Endothelial cell of umbilical vein (primary cell): ENCODE results near the gene C6orf132. TPM values are rescaled to one million over a fixed set of nuclear protein-coding genes. Genes with fewer than 3 reads are reported as not detected.

Experiments
- BruUV-seq: library from RNA; stranded (reverse); fragments of 400-500 nt; replicated peaks from 2 replicates; lab custom pipeline; 2021; lab: Mats Ljungman, UMichigan
- CTCF ChIA-PET: fragments of 300-600, 350-600 bp; sonication (Branson Sonifier 250); formaldehyde crosslinking; loops from one replicate; lab custom pipeline; 2021; ENCODE audit warnings: antibody characterized with exemption, inconsistent platforms; lab: Charles Lee
- POLR2A ChIA-PET: fragments of 300-600, 350-600 bp; sonication (Branson Sonifier 250); formaldehyde crosslinking; loops from one replicate; lab custom pipeline; 2021; ENCODE audit warnings: antibody characterized with exemption, inconsistent platforms; lab: Charles Lee
- DNase-seq: peaks from one replicate; pipeline ENCODE4 v3.0.0-alpha.2; 2011; ENCODE audit warnings: low read depth, low spot score
- FAIRE-seq: peaks from 2 replicates; lab custom pipeline; 2011; peaks lifted over from hg19 to GRCh38; lab: Jason Lieb, UNC
- H2AFZ ChIP-seq: 2 replicates; pipeline ENCODE4 v1.6.0; 2012; ENCODE audit warnings: low read depth, low read length, control low read depth, inconsistent platforms
- H3K27ac ChIP-seq: 2 replicates; pipeline ENCODE4 v1.5.1; 2011; ENCODE audit warnings: low read depth, mild to moderate bottlenecking, control low read depth, low read length, moderate library complexity; ENCODE audit not compliant: insufficient read depth
- H3K27me3 ChIP-seq, 2 experiments: 2 replicates each; pipeline versions ENCODE4 v1.6.0 to v1.6.1; 2011; ENCODE audit warnings: low read length in 2 of 2, mixed read lengths in 1 of 2; ENCODE audit not compliant: control insufficient read depth in 2 of 2, insufficient read depth in 2 of 2
- H3K36me3 ChIP-seq, 2 experiments: 2 replicates in 1 of 2; 3 replicates in 1 of 2; pipeline ENCODE4 v1.5.1; 2011; ENCODE audit warnings: low read length in 2 of 2, mild to moderate bottlenecking in 1 of 2, moderate library complexity in 1 of 2; ENCODE audit not compliant: control insufficient read depth in 2 of 2, insufficient read depth in 2 of 2; ENCODE audit errors: extremely low read depth in 1 of 2
- H3K4me1 ChIP-seq: 3 replicates; pipeline ENCODE4 v1.5.1; 2011; ENCODE audit warnings: mild to moderate bottlenecking, low read length; ENCODE audit not compliant: control insufficient read depth, insufficient read depth; ENCODE audit errors: extremely low read depth
- H3K4me2 ChIP-seq: 2 replicates; pipeline ENCODE4 v1.6.1; 2011; ENCODE audit warnings: low read length, control low read depth, mixed read lengths; ENCODE audit not compliant: insufficient read depth
- H3K4me3 ChIP-seq, 3 experiments: fragments of 200-600 bp in 1 of 3; sonication (generic), shearing (Covaris generic) in 1 of 3; replicated peaks in 1 of 3; 2 replicates each; pipeline ENCODE4 v1.5.1; 2011 to 2016; ENCODE audit warnings: control low read depth in 3 of 3, low read length in 3 of 3, mild to moderate bottlenecking in 2 of 3, inconsistent platforms in 1 of 3, low read depth in 1 of 3, moderate library complexity in 1 of 3; ENCODE audit not compliant: insufficient read depth in 1 of 3
- H3K79me2 ChIP-seq: 2 replicates; pipeline ENCODE4 v1.6.0; 2012; ENCODE audit warnings: low read length, inconsistent platforms; ENCODE audit not compliant: control insufficient read depth, insufficient read depth
- H3K9ac ChIP-seq: replicated peaks from 2 replicates; pipeline ENCODE3; 2011; ENCODE audit warnings: low read length, control low read depth; ENCODE audit not compliant: insufficient read depth; ENCODE audit errors: extremely low read depth
- H3K9me1 ChIP-seq: replicated peaks from 3 replicates; pipeline ENCODE4 v1.6.0; 2011; ENCODE audit warnings: mild to moderate bottlenecking, low read length; ENCODE audit not compliant: control insufficient read depth, insufficient read depth; ENCODE audit errors: extremely low read depth
- H3K9me3 ChIP-seq: replicated peaks from 2 replicates; pipeline ENCODE4 v1.5.1; 2012; ENCODE audit warnings: low read length, inconsistent platforms; ENCODE audit not compliant: control insufficient read depth, insufficient read depth
- H4K20me1 ChIP-seq: replicated peaks from 2 replicates; pipeline ENCODE3; 2011; ENCODE audit warnings: mild to moderate bottlenecking, low read length; ENCODE audit not compliant: control insufficient read depth, insufficient read depth; ENCODE audit errors: extremely low read depth
- EZH2 ChIP-seq: IDR thresholded peaks from 2 replicates; pipeline ENCODE4 v1.6.1; 2012; ENCODE audit warnings: borderline replicate concordance, low read depth, mild to moderate bottlenecking, moderate library complexity, low read length, inconsistent platforms; ENCODE audit not compliant: severe bottlenecking
- FOS ChIP-seq: IDR thresholded peaks from 2 replicates; pipeline ENCODE4 v1.6.1; 2011; ENCODE audit warnings: mild to moderate bottlenecking, low read length, moderate library complexity, borderline replicate concordance; ENCODE audit not compliant: insufficient read depth
- GATA2 ChIP-seq: IDR thresholded peaks from 2 replicates; pipeline ENCODE4 v1.7.0; 2011; ENCODE audit warnings: low read depth, mild to moderate bottlenecking, moderate library complexity, mixed read lengths, low read length; ENCODE audit not compliant: insufficient read length, insufficient read depth
- JUN ChIP-seq: IDR thresholded peaks from 2 replicates; pipeline ENCODE4 v1.6.1; 2011; ENCODE audit warnings: borderline replicate concordance, low read depth; ENCODE audit not compliant: insufficient read length, insufficient read depth
- MAX ChIP-seq: IDR thresholded peaks from 2 replicates; pipeline ENCODE4 v1.6.1; 2011; ENCODE audit not compliant: insufficient read depth, insufficient read length
- MYC ChIP-seq: IDR thresholded peaks from one replicate; pipeline ENCODE4 v1.6.1; 2011; ENCODE audit warnings: mild to moderate bottlenecking, low read depth, low read length
- POLR2A ChIP-seq: IDR thresholded peaks from 2 replicates; pipeline ENCODE4 v1.6.1; 2012; ENCODE audit warnings: low read depth, mild to moderate bottlenecking, control low read depth, low read length
- POLR2AphosphoS5 ChIP-seq: IDR thresholded peaks from 2 replicates; pipeline ENCODE4 v1.6.1; 2012; ENCODE audit warnings: low read depth, mild to moderate bottlenecking, control low read depth, low read length, moderate library complexity; ENCODE audit not compliant: insufficient read depth
- dilution Hi-C: fragments of 300-500 bp; cut with MboI; formaldehyde crosslinking; loops from one replicate; pipeline ENCODE4 v1.15.0; 2019; ENCODE audit warnings: low sequenced_read_pairs; ENCODE audit not compliant: extremely low pct_ligation_motif_present
- intact Hi-C: fragments of 100-400 bp; cut with micrococcal nuclease; formaldehyde crosslinking; loops from one replicate; pipeline ENCODE4 v1.10.0; 2022
- polyA plus RNA-seq, 4 experiments: library from polyadenylated mRNA; depleted of rRNA in 3 of 4; stranded (reverse) in 3 of 4; unstranded in 1 of 4; fragments of >200 nt; gene quantifications; 2 replicates each; pipeline versions ENCODE4 v1.2.1 to v1.2.3, GENCODE V29; 2011 to 2012; ENCODE audit warnings: missing spikeins in 1 of 4
- total RNA-seq: library from RNA; stranded (reverse); gene quantifications from 2 replicates; pipeline ENCODE4 v1.2.3, GENCODE V29; 2021
- TF ChIP-seq, protein P1 (sequence below), 2 donors: IDR thresholded peaks; 1 replicate in 1 of 2; 2 replicates in 1 of 2; pipeline ENCODE4 v1.5.1; 2011; ENCODE audit warnings: low read length in 2 of 2, mild to moderate bottlenecking in 2 of 2, moderate library complexity in 2 of 2, control low read depth in 1 of 2, inconsistent platforms in 1 of 2, low read depth in 1 of 2; ENCODE audit not compliant: insufficient read depth in 1 of 2; ENCODE audit errors: extremely low read depth in 1 of 2

C6orf132 gene
- total and polyA plus RNA-seq, 2 donors (not counting 3 experiments of a cell fraction or from before 2014, with no cell fraction given), result 0.15 to 0.71 TPM

DNA sequence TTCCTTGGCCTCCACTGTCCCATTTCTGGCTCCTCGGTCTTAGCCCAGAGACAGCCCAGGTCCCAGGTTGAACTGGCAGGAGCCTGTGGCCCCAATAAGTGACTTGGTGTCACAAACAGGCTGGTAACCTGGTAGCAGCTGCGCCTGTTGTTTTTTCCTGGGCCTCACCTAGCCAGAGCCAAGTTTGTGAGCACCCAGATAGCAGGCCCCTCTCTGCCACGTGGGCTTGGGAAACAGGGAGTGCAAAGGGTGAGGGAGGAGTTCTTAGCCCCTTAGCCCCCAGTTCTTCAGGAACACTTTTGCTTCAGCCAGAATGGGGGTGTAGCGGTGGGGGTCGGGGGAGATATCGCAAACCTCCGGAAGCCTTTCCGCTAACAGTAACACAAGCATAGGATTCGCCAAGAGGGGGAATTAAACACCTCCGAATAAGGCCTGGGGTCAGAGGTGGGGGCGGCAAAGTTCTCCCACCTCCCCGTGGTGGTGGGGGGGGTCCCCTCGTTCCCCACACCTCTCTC, 760 bp downstream of the C6orf132 start:
- ChIA-PET CTCF (no interaction called here), POLR2A (no interaction called here)
- Histone ChIP-seq H3K9me1 (no peaks in the 10 kb centered on the region), H3K4me3 (no peak overlapping the region), H3K9ac (no peak overlapping the region), H4K20me1 (no peaks in the 10 kb centered on the region), H3K9me3 (no peaks in the 10 kb centered on the region), H3K36me3 (no peaks in the 10 kb centered on the region), H3K27ac (no peak overlapping the region), H3K4me1 (peaks cover 22% of the 10 kb centered on the region), H3K4me2 (peak overlapping the region; percentile 72), H3K79me2 (no peaks in the 10 kb centered on the region), H3K27me3 (peaks cover 2% of the 10 kb centered on the region in 2 experiments), H2AFZ (peak overlapping the region; percentile 95)
- no peak for FAIRE-seq
- TF ChIP-seq JUN (no peak), MYC (no peak), POLR2A (no peak), GATA2 (no peak), FOS (no peak), POLR2AphosphoS5 (no peak), EZH2 (no peak), MAX (no peak)
- TF ChIP-seq, protein P1, sequence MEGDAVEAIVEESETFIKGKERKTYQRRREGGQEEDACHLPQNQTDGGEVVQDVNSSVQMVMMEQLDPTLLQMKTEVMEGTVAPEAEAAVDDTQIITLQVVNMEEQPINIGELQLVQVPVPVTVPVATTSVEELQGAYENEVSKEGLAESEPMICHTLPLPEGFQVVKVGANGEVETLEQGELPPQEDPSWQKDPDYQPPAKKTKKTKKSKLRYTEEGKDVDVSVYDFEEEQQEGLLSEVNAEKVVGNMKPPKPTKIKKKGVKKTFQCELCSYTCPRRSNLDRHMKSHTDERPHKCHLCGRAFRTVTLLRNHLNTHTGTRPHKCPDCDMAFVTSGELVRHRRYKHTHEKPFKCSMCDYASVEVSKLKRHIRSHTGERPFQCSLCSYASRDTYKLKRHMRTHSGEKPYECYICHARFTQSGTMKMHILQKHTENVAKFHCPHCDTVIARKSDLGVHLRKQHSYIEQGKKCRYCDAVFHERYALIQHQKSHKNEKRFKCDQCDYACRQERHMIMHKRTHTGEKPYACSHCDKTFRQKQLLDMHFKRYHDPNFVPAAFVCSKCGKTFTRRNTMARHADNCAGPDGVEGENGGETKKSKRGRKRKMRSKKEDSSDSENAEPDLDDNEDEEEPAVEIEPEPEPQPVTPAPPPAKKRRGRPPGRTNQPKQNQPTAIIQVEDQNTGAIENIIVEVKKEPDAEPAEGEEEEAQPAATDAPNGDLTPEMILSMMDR (IDR thresholded peaks at IDR 0.05; ENCODE audit: extremely low read depth in 1 of 2, insufficient read depth in 1 of 2, low read depth in 1 of 2, low read length in 2 of 2), result no peak
- dilution Hi-C loops (no loop called here), intact Hi-C loops (no loop called here)
- BruUV-seq, result no TSS peak
- DNase-seq, result no peak
